ENCODE results near the gene HNRNPUL2. TPM values are rescaled to one million over a fixed set of nuclear protein-coding genes. Genes with fewer than 3 reads are reported as not detected.
"Not testable (repeated sequence)": the region's sequence is repeated elsewhere in the genome, so short reads cannot be mapped to it uniquely, and the experiment has no call there.

Gene HNRNPUL2
- total RNA-seq, 4 donors from 2014 or later: 4.8 to 14.9 (median 11.8) TPM

DNA sequence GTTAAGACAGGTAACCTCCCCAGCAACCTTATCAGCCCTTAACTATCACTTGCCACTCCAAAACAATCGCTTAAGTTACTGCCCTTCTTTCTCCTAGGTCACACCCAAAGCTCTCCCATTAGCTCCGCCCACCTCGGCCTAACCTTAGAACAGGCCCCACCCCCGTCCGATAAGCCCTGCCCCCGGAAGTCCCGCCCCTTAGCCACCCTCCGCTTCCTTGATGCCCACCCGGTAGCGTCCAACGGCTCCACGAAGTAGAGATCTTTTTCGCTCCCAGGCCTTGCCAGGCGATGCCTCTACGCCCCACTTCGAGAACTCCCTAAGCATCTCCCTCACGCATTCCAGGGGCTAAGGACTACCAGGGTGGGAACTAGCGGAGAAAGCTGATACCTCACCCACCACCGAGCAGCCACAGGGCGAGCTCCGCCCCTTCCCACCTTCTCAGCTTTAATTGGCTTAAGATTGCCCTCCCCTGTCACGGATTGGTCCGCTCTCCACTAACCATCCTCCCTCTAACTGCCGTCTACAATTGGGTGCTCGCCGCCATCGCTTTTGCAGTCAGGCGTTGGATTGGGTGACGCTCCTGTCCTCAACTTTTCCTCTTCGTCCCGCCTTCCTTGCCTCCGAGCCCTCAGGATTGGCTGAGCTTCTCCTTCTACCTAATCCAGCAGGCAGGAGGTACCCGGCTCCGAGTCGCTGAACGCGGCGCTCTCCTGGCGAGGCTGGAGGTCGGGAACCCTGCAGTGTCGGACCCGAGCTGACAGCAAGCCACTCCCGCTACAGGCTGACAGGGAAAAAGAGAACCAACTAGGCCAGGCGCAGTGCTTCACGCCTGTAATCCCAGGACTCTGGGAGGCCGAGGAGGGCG lies 26.7 kb upstream of the HNRNPUL2 start, which contains the start of gene ZBTB3:
Gene ZBTB3, minus strand, starts transcription at position 425 of the 868 bp plus-strand sequence. CDS start 496 bp downstream, outside the sequence.
- TF ChIP-seq, protein P1, sequence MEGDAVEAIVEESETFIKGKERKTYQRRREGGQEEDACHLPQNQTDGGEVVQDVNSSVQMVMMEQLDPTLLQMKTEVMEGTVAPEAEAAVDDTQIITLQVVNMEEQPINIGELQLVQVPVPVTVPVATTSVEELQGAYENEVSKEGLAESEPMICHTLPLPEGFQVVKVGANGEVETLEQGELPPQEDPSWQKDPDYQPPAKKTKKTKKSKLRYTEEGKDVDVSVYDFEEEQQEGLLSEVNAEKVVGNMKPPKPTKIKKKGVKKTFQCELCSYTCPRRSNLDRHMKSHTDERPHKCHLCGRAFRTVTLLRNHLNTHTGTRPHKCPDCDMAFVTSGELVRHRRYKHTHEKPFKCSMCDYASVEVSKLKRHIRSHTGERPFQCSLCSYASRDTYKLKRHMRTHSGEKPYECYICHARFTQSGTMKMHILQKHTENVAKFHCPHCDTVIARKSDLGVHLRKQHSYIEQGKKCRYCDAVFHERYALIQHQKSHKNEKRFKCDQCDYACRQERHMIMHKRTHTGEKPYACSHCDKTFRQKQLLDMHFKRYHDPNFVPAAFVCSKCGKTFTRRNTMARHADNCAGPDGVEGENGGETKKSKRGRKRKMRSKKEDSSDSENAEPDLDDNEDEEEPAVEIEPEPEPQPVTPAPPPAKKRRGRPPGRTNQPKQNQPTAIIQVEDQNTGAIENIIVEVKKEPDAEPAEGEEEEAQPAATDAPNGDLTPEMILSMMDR (IDR thresholded peaks at IDR 0.05 in 4 of 5, conservative IDR thresholded peaks at IDR 0.05 in 1 of 5): no peak
- peak; percentile 49 to 70 for TF ChIP-seq POLR2A (IDR thresholded peaks at IDR 0.05)
- DNase-seq (peak; percentile 99), ATAC-seq (peak; percentile 98 to 99)
- intact Hi-C loops (cut with DNase I; ENCODE audit: low total_unique reads) (loop anchor here (1.0 kb wide), 1 partner anchor 27 kb away; the partner anchor contains the start of gene HNRNPUL2), in situ Hi-C loops (cut with MboI; ENCODE audit: low sequenced_read_pairs in 4 of 4) (no loop called here)
- Histone ChIP-seq H3K9me3 (no peaks in the 10 kb centered on the region), H3K4me3 (peak within 1 kb of the TSS; percentile 62 to 86 (median 73)), H3K4me1 (peaks cover 14 to 19% of the 10 kb centered on the region in 2 donors), H3K36me3 (peaks cover 0 to 6% of the 10 kb centered on the region in 2 donors), H3K27me3 (no peaks in the 10 kb centered on the region), H3K27ac (peak within 1 kb of the TSS; percentile 86 to 98 (median 92))

DNA sequence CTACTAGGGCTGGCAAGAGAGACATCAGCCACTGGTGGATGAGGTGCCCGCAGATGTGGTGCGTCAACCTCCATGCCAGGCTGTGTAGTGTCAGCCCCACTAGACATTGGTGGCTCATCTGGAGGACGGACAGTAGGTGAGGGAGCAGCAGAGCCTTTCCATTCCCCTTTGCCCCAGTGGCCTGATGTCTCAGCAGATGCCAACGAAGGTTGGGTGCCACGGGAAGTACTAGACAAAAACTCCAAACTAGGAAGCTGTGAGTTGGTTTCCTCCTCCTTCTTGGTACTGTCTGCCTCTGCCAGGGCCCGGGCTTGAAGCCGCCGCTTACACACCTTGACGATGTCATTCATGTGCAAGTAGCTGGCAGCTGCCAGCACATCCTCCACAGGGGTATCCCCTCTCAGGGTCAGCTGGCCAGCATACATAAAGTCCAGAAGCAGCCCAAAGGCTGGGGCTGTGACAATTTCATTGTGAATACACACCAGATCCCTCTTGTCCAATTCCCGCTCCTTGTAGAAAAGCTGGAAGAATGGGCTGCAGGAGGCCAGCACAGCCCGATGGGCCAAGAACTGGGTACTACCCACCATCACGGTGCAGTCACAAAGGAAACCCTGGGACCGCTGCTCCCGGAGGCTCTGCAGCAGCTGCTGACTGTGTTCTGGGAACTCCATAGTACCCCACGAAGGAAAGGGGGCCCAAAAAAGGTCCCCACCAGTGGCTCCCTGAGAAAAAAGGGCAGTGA lies 25.9 kb upstream of the HNRNPUL2 start:
- H3K36me3 ChIP-seq: peaks cover 0 to 6% of the 10 kb centered on the region in 2 donors
- in situ Hi-C loops (cut with MboI; ENCODE audit: low sequenced_read_pairs in 4 of 4): no loop called here
- no peaks in the 10 kb centered on the region for H3K27me3 ChIP-seq
- TF ChIP-seq, protein P1 (IDR thresholded peaks at IDR 0.05 in 4 of 5, conservative IDR thresholded peaks at IDR 0.05 in 1 of 5): no peak
- no peak for TF ChIP-seq POLR2A (IDR thresholded peaks at IDR 0.05)
- no peaks in the 10 kb centered on the region for H3K9me3 ChIP-seq
- DNase-seq: no peak
- peak overlapping the region; percentile 86 to 98 (median 92) for H3K27ac ChIP-seq
- intact Hi-C loops (cut with DNase I; ENCODE audit: low total_unique reads): no loop called here
- H3K4me1 ChIP-seq: peaks cover 14 to 19% of the 10 kb centered on the region in 2 donors
- peak overlapping the region; percentile 62 to 86 (median 73) for H3K4me3 ChIP-seq
- ATAC-seq: peak in 1 of 2 donors; percentile 4

DNA sequence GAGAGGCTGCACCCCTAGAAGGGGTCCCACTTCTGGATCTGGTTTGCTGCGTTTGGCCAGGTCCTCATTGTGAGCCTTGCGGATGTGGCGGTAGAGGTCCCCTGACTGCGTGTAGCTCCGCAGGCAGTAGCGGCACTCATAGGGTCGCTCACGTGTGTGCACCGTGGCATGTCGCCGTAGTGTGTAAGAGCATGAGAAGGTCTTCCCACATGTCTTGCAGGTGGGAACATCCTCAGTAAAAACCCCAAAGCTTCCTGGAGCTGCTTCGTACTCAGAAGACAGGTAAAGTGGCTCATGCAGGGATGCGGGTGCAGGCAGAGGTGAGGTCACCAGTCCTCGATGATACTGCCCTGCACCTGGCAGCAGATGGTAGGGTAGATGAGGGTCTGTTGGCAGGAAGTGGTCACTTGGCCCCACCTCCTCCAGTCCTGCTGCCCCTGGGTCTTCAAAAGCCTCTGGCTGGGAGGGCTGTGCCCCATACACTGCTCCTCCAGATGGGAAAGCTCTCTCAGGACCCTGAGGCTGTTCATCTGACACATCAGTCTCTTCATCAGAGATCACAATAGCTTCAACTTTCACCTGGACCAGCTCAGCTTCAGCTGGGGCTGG lies 25.0 kb upstream of the HNRNPUL2 start:
- no peak for ATAC-seq
- Histone ChIP-seq H3K9me3 (no peaks in the 10 kb centered on the region), H3K27me3 (no peaks in the 10 kb centered on the region), H3K27ac (peak overlapping the region in 1 of 4 donors; percentile 95), H3K4me1 (peaks cover 14 to 19% of the 10 kb centered on the region in 2 donors), H3K4me3 (no peak overlapping the region), H3K36me3 (peaks cover 0 to 6% of the 10 kb centered on the region in 2 donors)
- TF ChIP-seq, protein P1 (IDR thresholded peaks at IDR 0.05 in 4 of 5, conservative IDR thresholded peaks at IDR 0.05 in 1 of 5): no peak
- no peak for TF ChIP-seq POLR2A (IDR thresholded peaks at IDR 0.05)
- no peak for DNase-seq
- intact Hi-C loops (cut with DNase I; ENCODE audit: low total_unique reads) (no loop called here), in situ Hi-C loops (cut with MboI; ENCODE audit: low sequenced_read_pairs in 4 of 4) (no loop called here)

DNA sequence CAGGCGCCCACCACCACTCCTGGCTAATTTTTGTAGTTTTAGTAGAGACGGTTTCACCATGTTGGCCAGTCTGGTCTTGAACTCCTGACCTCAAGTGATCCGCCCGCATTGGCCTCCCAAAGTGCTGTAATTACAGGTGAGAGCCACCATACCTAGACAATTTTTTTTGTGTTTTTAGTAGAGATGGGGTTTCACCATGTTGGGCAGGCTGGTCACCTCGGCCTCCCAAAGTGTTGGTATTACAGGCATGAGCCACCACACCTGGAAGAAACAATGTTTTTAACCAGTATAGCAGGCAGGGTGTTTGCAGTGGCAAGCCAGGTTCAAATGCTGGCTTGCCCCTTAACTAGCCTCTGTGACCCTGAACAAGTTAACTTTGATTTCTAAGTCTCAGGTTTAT lies 22.7 kb upstream of the HNRNPUL2 start:
- H3K9me3 ChIP-seq; H3K27ac ChIP-seq; H3K4me3 ChIP-seq; H3K27me3 ChIP-seq; DNase-seq; H3K36me3 ChIP-seq; intact Hi-C loops (cut with DNase I; ENCODE audit: low total_unique reads); in situ Hi-C loops (cut with MboI; ENCODE audit: low sequenced_read_pairs in 4 of 4); ATAC-seq: not testable (repeated sequence)
- H3K4me1 ChIP-seq: peaks cover 14 to 19% of the 10 kb centered on the region in 2 donors
